AG08395 (cell line): ENCODE measurements around the gene MYO3B.

Experiments used
- DNase-seq: peaks from one replicate; pipeline ENCODE4 v3.0.0; 2012; ENCODE audit warnings: mixed read lengths, low spot score

The MYO3B gene

DNA sequence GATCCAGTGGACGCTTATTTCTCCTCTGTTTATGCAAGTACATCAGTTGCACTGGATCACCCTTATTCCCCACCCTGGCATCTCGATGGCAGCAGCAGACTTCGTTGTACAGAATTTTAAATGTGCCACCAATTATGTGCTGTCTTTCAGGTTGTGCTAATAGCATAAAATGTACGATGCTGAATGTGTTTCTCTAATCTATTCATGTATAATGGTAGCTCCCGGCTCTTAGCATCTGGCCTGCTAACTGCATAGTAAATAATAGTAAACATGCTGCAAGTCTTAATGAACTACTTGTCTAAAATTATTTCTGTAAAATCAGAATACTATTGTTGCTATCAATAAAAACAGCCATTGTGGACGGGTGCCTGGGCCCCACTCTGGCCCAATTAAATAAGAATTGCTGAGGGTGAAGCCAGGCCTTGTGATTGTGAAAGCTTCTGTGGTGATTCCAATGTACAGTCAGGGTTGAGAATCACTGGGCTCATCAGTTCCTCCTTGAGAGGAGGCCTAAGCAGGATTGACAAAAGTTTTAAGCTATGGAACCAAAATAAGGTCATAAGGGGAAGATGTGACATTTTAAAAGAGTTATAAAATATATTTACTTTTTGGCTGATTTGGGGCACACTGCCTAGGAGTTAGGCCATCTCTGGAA lies 14.4 kb upstream of the MYO3B start:
- DNase-seq = peak; percentile 15

DNA sequence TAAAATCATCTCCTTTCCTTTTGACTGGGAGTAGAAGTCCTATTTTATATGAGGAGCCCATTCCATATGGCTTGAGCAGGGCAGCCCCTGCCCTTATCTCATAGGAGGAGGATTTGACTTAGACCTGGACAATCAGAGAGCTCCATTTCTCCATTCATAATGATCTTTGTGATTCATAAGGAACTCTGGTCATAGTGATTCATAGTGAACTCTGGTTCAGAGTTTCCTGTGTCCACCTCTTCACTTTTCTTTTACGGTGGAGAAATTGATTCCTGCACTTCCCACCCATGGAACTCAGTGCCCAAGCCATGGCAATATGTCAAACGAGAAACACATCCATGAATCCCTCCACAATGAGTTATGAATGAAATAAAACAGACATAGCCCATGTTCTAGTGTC lies 12.8 kb upstream of the MYO3B start:
- peak; percentile 22 for DNase-seq

DNA sequence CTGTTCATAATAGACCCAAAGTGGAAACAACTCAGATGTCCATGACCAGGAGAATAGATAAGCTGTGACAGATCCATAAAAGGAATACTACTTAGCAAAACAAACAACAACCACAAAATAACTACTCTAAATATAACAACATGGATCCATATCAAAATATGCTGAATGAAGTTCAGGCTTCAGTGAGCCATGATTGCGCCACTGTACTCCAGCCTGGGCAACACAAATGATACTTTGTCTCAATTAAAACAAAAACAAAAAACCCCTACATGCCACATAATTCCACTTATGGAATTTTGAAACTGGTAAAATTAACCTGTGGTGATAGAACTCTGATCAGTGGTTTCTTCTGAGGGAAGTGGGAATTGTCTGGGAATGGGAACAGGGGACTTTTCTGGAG lies 11.2 kb upstream of the MYO3B start:
- no peak for DNase-seq

DNA sequence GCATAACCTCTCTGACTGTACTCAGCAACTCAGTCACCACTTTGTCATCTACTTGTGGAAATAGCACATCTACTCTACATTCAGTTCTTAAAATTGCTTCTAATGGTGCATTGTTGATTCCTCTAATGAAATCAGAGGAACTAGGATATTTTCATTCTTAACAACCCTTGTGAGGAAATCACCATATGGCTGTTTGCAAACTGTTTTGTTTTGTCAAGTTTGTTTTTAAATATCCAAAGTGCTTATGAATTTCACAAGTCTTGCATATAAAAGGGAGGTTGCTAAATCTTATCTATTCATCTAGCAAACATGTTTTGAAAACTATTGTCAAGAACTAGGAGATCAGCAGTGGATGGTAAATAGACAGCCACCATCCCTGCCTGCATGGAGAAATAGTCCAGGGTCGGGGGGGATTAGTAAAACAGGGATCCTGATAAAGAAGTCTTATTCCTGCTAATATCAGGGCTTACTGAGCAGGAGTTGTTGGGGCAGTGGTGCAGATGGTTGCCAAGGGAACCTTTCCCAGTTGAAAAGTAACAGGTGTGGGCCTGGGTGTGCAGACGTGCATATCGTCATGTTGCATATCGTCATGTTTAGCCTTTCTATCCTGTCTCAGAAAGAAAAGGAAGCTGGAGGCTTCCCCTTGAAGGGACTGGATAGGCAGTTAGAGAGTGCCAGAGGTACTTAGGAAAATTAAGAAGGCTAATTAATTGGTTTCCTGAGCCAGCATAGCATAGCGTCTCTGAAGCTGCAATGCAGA lies 7.5 kb upstream of the MYO3B start:
- DNase-seq = no peak

DNA sequence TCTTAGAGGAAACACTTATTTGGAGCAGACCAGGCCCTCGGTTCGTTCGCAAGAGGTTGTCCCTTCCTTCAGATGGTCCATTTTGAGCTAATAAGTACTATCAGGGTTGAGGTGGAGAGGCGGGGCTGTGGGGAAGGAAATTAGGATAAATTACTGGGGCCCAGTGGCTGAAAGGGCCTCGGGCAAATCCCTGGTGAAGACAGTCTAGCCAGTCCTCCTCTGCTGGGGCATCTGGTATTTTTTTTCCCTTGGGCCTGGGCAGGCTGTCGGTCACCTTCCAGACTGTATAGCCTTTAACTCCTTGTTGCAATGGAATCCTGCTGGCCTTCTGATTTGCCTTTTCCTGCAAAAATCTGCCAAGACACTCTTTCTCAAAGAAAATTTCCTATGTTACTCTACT lies 1.7 kb upstream of the MYO3B start:
- no peak for DNase-seq

DNA sequence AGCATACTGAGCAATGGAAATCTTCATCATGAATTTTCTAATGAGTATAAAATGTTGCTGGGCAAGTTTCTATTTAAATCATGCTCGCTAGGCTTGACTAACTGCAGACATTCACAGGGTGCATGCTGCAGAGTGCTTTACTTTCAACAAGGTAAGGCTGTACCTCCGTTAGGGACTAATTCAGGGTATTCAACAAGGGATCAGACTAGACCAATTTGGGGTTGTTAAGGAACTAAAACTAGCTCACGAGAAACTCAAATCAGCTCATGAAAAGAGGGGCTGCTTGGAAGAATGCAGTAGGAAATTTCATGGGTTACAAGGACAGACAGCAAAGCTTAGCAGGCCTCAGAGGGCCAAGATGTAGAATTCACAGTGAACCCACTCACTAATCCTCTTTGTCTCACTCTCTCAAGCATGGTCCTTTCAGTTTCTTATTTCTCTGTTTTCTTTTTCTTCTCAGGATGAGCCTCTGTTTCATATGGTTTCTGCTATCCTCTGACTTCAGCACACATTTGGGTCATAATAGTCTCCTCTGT lies 2.2 kb downstream of the MYO3B start:
- DNase-seq = no peak

DNA sequence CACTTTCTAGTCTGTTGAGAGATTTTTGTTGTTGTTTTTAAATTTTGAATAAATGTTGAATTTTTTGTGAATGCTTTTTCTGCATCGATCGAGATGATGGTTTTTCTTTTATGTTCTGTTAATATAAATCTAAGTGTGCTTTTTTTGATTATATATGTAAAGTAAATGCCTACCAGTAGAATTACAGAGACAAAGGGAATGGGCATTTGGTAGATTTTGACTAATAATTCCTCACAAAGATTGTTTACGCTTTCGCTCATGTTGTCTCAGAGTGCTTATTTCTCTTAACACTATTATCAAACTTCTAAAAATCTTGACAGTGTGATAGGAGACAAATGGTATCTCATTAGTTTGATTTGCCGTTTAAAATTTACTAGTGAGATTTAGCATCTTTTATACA lies 3.7 kb downstream of the MYO3B start:
- DNase-seq = no peak

DNA sequence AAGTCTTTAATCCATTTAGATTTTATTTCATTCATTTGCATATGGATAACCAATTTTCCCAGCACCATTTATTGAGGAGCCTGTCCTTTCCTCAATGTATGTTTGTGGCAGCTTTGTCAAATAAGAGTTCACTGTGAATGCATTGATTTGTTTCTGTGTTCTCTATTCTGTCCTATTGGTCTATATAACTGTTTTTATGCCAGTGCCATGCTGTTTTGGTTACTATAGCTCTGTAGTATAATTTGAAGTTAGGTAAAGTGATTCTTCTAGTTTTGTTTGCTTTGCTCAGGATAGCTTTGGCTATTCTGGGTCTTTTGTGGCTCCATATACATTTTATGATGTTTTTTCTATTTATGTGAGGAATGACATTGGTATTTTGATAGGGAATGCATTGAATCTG lies 7.4 kb downstream of the MYO3B start:
- no peak for DNase-seq

DNA sequence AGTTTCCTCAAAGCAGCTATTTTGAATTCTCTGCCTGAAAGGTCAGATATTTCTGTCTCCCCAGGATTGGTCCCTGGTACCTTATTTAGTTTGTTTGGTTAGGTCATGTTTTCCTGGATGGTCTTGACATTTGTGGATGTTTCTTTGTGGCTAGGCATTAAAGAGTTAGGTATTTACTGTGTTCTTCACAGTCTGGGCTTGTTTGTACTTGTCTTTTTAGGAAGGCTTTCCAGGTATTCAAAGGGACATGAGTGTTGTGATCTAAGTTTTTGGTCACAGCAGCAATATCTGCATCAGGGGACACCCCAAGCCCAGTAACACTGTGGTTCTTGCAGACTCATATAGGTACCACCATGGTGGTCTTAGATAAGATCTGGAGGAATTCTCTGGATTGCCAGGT lies 11.8 kb downstream of the MYO3B start:
- DNase-seq = no peak

DNA sequence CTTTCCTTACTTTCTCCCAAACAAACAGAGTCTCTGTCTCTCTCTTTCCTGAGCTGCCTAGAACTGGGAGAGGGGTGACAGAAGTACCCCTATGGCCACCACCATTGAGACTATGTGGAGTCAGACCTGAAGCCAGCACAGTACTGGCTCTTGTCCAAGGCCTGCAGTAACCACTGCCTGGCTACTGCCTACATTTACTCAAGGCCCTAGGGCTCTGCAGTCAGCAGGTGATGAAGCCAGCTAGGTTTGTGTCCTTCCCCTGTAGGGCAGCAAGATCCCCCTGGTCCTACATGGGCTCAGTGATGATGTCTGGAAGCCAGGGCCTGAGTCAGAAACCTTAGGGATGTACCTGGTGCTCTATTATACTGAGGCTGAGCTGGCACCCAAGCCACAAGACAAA lies 12.2 kb downstream of the MYO3B start:
- DNase-seq = no peak

DNA sequence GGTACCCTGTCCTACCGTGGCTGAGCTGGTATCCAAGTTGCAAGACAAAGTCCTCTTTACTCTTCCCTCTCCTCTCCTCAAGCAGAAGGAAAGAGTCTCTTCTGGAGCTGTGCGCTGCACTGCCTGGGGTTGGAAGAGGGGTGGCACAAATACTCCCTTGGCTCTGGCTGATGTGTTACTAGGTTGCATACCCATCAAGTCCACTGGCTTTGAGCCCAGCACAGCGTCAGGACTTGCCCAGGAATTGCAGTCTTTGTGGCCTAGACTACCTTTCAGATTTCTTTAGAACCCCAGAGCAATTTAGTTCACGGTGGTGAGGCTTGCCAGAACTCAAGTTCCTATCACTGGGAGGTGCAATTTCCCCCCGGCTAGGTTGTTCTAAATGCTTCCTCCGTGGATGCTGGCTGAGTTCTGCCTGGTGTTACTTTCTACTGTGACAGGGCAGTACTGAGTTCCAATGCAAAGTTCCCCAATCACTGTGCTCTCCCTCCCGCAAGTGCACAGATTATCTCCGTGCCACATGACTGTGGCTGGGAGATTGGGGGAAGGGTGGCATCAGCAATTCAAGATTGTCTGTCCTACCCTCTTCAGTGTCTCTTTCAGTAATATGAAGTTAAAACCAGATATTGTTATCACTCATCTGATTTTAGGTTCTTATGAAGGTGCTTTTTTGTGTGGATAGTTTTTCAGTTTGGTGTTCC lies 13.4 kb downstream of the MYO3B start:
- DNase-seq = no peak

DNA sequence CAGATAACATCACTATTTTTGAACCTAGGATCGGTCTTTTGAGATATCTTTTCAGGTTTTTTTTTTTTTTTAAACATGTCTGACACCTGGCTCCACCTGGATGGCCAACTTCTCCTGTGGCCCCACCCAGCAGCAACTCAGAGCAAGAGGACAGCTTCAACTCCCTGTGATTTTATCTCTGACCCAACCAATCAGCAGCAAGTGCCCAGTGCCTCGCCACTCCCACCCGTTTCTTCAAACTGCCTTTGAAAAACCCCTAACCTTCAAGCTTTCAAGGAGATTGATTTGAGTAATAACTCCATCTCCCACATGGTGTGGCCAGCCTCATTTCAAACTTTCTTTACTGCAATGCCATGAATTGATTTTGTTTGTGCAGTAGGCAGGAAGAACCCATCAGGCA lies 19.0 kb downstream of the MYO3B start:
- DNase-seq = no peak

DNA sequence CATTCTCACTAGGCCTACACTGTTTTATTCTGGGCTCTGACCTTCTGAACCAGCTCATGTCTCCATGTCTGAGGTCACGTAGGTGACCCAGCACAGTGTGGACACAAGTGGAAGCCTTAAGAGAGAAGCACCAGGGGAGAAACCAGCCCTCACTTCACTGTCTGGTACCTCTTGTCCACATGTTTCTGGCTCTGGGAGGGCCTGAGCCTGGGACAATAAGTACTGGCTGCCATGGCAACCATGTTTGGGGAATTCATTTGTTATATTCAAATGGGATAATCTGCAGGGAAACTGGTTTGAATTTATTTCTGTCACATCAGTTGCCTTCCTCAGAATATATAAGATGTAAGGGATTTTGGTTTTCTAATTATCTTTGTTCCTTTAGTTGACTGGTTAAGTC lies 23.3 kb downstream of the MYO3B start:
- DNase-seq = no peak

DNA sequence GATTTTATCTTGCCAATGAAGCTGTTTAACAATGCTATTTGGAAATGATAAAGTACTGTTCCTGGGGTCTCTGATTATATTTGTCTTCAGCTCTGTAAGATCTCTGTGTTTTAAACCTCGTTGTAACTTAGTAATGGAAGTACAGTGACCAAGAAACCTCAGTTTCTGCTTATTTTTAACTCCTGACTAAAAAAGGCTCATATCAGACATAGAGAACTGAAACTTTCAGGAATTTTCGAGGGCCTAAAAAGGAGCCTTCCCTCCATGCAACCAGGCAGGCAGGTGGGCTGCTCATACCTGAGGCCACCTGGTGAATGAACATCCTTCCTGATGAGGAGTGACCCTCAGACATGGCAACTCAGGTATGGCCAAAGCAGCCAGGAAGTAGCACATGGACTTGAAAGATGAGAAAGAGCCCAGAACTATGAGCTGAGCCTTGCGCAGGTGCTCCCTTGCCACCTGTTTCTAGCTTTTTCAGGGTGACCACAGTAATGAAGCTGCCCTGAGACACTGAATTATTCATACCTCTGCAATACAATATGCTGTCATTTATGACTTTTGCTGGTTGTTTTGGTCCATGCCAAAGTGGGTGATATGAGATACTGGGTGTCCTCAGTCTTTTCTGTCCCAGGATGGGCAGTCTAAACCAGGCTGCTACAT lies 23.9 kb downstream of the MYO3B start:
- no peak for DNase-seq

DNA sequence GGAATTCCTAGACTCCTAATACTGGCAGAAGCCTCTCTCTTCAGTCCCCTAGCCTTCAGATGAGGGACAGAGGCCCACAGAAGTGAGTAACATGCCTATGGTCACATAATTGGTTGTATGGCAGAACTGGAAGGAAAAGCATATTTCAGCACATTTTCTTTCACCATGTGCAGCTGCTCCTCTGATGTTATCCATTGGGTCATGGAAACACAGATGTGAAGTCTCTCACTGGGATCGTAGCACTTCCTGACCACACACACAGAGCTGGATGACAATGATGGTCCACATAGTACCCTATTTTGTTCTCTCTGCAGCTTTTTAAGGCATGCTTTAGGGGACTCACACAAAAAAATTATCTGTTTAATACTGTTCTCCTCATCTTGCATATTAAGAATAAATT lies 24.5 kb downstream of the MYO3B start:
- DNase-seq = no peak

DNA sequence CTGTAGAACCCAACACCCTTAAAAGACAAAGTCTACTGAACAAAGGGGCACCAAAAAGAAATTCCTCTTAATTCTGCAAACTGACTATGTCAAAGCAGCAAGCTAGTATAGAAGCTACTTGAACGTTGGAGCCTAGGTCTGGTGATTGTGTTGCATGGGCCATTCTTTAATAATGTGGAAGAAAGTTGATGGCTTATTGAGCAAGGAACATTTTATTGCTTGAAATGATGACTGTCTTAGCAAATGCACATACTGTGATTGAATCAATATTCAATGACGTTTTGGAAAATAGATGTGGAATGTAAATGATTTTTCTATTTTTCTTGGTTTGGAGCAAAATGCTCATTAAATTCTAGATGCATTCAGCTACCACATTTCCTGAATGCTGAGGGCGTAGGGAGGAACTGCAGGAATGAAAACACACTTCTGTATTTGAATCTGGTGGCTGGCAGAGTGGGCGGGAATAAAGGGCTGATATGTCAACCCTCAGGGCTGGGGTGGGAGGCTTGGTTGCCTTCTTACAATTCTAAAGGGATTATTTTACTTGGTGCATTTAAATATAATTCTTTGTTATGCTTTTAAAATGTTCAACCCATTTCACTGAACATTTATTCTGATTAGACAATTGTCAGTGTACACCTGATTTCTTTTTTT lies 26.5 kb downstream of the MYO3B start:
- DNase-seq = no peak

DNA sequence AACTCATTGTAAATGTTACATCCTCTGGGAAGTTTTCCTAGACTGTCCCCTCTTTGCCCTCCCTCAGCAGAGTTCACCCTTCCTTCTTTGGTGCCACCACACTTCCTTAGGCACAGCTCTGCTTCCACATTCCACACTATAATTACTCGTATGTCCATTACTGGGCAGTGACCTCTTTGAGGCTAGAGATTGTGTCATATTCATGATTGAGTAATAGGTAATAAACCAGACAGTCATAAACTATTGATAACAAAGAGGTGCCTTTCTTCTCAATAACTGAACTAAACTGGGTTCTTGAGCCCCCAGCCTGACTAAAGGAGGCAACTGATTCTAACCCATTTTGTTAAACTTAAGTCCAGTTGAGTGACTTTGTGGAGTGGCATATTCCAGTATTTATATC lies 28.3 kb downstream of the MYO3B start:
- DNase-seq = no peak

DNA sequence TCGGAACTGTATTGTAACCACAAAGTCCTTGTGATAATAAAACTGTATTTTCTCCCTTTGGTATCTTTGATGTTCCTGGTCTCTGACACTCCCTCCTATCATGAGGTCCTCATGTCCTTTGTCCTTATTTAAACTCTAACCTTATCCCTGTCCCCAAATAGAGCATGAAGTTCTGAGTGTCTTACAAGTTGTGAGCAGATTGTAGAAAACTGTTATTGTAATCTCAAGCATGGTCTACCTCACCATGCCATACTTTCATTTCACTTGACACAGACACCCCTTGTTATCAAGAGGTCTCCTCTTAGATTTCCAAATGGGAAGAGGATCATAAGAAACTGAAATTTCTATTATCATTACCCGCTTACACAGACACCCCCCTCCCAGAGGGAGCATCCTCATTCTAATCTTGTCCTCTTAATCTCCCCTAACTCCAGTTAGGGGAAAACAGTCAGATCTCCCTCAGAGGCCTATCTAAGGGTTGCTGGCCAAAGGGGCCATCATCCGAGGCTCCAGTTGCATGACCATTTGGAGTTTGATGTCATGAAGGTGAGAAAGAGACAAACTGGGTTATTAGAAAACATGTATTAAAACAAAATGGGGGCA lies 29.0 kb downstream of the MYO3B start:
- no peak for DNase-seq

DNA sequence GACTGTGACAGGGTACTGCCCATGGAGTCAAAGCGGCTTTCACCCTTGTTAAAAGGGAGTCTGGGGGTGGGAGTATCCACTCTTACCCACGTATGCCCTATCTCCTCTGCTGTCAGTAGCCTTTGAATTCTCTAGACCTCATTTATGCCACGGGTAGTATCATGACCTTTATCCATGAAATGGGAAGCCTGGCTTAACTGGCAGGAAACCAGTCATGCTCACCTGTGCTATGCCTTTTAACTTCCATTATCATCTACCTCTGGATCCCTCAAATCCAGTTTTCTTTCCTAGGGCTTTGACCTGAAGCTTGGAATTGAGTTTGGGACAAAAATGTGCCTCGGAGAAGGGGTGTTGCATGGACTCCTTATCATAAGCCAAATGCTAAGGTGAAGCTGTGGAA lies 30.0 kb downstream of the MYO3B start:
- DNase-seq = no peak

DNA sequence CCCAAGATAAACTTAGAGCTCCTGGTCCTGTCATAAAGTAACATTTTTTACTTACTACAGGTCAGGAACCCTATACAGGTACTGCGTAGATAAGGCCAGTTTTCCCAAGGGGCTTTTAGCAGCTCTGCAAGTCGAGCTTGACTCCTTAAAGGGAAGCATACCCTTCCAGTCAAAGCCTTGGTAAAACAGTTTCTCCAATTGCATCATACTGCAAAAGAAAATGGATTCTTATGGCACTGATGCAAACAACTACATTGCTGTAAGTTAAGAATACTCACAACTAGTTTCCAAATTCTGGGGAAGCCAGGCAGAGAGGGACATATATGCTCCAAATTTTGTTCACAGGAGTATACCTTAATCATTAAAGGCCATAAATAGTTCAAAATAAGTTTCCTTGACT lies 31.0 kb downstream of the MYO3B start:
- no peak for DNase-seq

DNA sequence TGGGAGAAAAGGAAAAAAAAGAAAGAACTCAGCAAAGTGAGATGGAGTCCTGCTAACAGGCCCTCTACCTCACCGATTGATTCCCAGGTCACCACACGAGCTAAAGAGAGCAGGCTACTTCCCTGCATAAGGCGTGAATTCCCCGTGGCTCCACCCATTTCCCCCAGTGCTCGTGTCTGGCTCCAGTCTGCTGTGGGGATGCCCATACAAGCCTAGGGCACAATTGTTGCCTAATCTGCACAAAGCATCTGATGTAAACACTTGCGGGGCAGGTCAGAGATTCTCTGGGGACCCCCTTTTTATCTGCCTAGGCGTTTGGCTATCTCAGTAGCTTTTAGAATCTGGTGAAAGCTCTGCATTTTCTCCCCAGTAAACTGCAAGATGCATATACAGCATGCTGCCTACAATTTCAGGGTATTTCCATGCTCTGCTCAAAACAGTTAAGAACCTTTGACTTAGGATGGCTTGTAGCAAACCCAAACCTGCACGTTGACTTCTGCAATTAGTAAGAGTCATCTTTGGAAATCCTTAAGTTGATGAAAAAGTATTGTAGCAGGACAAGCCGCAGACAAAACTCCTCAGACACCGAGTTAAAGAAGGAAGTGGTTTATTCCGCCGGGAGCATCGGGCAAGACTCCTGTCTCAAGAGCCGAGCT lies 34.8 kb downstream of the MYO3B start:
- no peak for DNase-seq
